ENCODE data around the gene CASP3. TPM values are rescaled to one million over a fixed set of nuclear protein-coding genes. Genes with fewer than 3 reads are reported as not detected.
A peak's percentile ranks its signal among the peaks of the same experiment; 100 is the strongest.

The CASP3 gene
- polyA plus RNA-seq, 1 of the 3 experiments (the other 2 are of a cell fraction), result 15.5 TPM

- Histone ChIP-seq H3K4me2 (peak overlapping the region; percentile 7; the same call in 1 of the 2 replicates), H3K79me2 (ENCODE audit: insufficient read depth) (no peaks in the 10 kb centered on the region), H2AFZ (ENCODE audit: low read depth) (no peak overlapping the region), H3K9me2 (no peaks in the 10 kb centered on the region), H3K27ac (ENCODE audit: low read depth in 2 of 2, low read length in 1 of 2) (peak overlapping the region; percentile 46 to 76; a peak in 3 of 4 replicates), H3K4me3 (ENCODE audit: low read depth in 2 of 2, low read length in 1 of 2) (no peak overlapping the region), H3K9ac (no peak overlapping the region), H3K9me3 (no peaks in the 10 kb centered on the region; the same call in 1 of the 2 replicates), H3K27me3 (ENCODE audit: insufficient read depth) (no peaks in the 10 kb centered on the region), H3K4me1 (ENCODE audit: control insufficient read depth in 1 of 2, insufficient read depth in 2 of 2, low read depth in 1 of 2, low read length in 1 of 2) (peaks cover 0 to 5% of the 10 kb centered on the region in 2 experiments; a peak in 1 of 4 replicates), H3K36me3 (replicated peaks in 1 of 2; ENCODE audit: control insufficient read depth in 1 of 2, insufficient read depth in 2 of 2, low read length in 1 of 2) (peaks cover 21 to 30% of the 10 kb centered on the region in 2 experiments), H4K20me1 (ENCODE audit: insufficient read depth) (no peaks in the 10 kb centered on the region), H3F3A (replicated peaks; ENCODE audit: insufficient read depth) (peaks cover 8% of the 10 kb centered on the region)
- TF ChIP-seq MEF2A (IDR thresholded peaks at IDR 0.05; ENCODE audit: borderline replicate concordance, low read depth) (no peak), TCF12 (IDR thresholded peaks at IDR 0.05) (peak; percentile 78), NFIC (IDR thresholded peaks at IDR 0.05; ENCODE audit: borderline replicate concordance) (no peak), POLR2AphosphoS5 (IDR thresholded peaks at IDR 0.05; ENCODE audit: low read depth, low read length) (0 out of 2 replicates have a peak, but pooled peaks have one; percentile 15), SIN3A (IDR thresholded peaks at IDR 0.05; ENCODE audit: borderline replicate concordance, low read depth, low read length) (no peak), PBX3 (IDR thresholded peaks at IDR 0.05) (peak; percentile 67), ELF1 (IDR thresholded peaks at IDR 0.05) (no peak), EP300 (IDR thresholded peaks at IDR 0.05; ENCODE audit: borderline replicate concordance in 1 of 2, low read depth in 1 of 2, low read length in 1 of 2) (peak in 1 of 2 experiments; percentile 51; a peak in 2 of 4 replicates)
- no peak for DNase-seq
- CTCF ChIA-PET, result interaction anchor here (1.2 kb wide), 1 partner anchor 17 kb away, joined by 3 read pairs; no protein-coding TSS in a partner anchor
- POLR2A ChIA-PET, result no interaction called here
- 33% methylated on average over 3 of the region's 3 CpGs for WGBS (ENCODE audit: low lambda C conversion rate)
Observed at GRCh38 chr4:184695178-184695896, 46.1 kb upstream of the CASP3 start.

GRCh38 chr4:184694412-184694956 lies 45.2 kb upstream of the CASP3 start:
- no peaks in the 10 kb centered on the region for H4K20me1 ChIP-seq (ENCODE audit: insufficient read depth)
- ChIA-PET CTCF (interaction anchor here (0.6 to 1.2 kb wide), 2 partner anchors 16 to 1287 kb away, joined by 3 read pairs; no protein-coding TSS in a partner anchor), POLR2A (no interaction called here)

More at GRCh38 chr4:184694412-184694956, 45.2 kb upstream of the CASP3 start:
- peaks cover 21 to 30% of the 10 kb centered on the region in 2 experiments for H3K36me3 ChIP-seq (replicated peaks in 1 of 2; ENCODE audit: control insufficient read depth in 1 of 2, insufficient read depth in 2 of 2, low read length in 1 of 2)
- no peak overlapping the region for H3K4me3 ChIP-seq (ENCODE audit: low read depth in 2 of 2, low read length in 1 of 2)
- peak overlapping the region; percentile 46 to 76; a peak in 3 of 4 replicates for H3K27ac ChIP-seq (ENCODE audit: low read depth in 2 of 2, low read length in 1 of 2)
- H3K9me2 ChIP-seq, result no peaks in the 10 kb centered on the region
- no peaks in the 10 kb centered on the region; a peak in 1 of 4 replicates for H3K4me1 ChIP-seq (ENCODE audit: control insufficient read depth in 1 of 2, insufficient read depth in 2 of 2, low read depth in 1 of 2, low read length in 1 of 2)
- H3K27me3 ChIP-seq (ENCODE audit: insufficient read depth), result no peaks in the 10 kb centered on the region
- H3K79me2 ChIP-seq (ENCODE audit: insufficient read depth), result no peaks in the 10 kb centered on the region
- no peak overlapping the region for H2AFZ ChIP-seq (ENCODE audit: low read depth)
- H3F3A ChIP-seq (replicated peaks; ENCODE audit: insufficient read depth), result peaks cover 8% of the 10 kb centered on the region
- H3K4me2 ChIP-seq, result no peak overlapping the region
- no peaks in the 10 kb centered on the region; the same call in 1 of the 2 replicates for H3K9me3 ChIP-seq
- TF ChIP-seq RAD21 (IDR thresholded peaks at IDR 0.05; ENCODE audit: low read length) (no peak), GABPA (IDR thresholded peaks at IDR 0.05; ENCODE audit: low read depth) (no peak), MXI1 (IDR thresholded peaks at IDR 0.05; ENCODE audit: low read depth, low read length) (no peak), MEF2A (IDR thresholded peaks at IDR 0.05; ENCODE audit: borderline replicate concordance, low read depth) (no peak), SMC3 (IDR thresholded peaks at IDR 0.05; ENCODE audit: low read depth, low read length) (no peak), JUND (IDR thresholded peaks at IDR 0.05) (no peak), POLR2AphosphoS5 (IDR thresholded peaks at IDR 0.05; ENCODE audit: low read depth, low read length) (no peak), ELF1 (IDR thresholded peaks at IDR 0.05) (no peak), GATA2 (CRISPR knock-in tag; IDR thresholded peaks at IDR 0.05) (no peak), MAX (IDR thresholded peaks at IDR 0.05; ENCODE audit: low read depth) (no peak)
- no peak overlapping the region for H3K9ac ChIP-seq
- no peak for DNase-seq
